SW480 (cell line): ENCODE results near the gene ENOX1.
A peak's percentile ranks its signal among the peaks of the same experiment; 100 is the strongest.

Experiments used
- DNase-seq: peaks from one replicate; pipeline ENCODE4 v3.0.0-alpha.2; 2016; ENCODE audit warnings: low spot score

Gene ENOX1

DNA sequence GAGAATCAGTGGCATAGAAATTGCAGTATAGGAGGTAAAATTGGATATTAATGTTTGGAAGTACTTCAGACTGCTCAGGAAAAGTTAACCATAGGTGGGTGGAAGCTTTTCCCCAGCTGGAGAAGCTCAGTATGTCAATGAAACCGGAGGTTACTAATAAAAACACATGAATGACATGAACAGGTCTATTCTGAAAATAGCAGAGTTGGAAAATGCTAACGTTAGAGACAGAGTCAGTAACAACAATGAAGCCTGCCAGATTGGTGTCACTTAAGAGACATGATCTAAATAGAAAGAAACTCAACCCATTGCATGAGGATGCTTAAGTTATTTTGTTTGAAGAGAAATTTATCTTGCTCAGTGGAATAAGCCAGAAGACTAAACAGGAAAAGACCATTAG lies 398.9 kb downstream of the ENOX1 start:
- DNase-seq, result no peak

DNA sequence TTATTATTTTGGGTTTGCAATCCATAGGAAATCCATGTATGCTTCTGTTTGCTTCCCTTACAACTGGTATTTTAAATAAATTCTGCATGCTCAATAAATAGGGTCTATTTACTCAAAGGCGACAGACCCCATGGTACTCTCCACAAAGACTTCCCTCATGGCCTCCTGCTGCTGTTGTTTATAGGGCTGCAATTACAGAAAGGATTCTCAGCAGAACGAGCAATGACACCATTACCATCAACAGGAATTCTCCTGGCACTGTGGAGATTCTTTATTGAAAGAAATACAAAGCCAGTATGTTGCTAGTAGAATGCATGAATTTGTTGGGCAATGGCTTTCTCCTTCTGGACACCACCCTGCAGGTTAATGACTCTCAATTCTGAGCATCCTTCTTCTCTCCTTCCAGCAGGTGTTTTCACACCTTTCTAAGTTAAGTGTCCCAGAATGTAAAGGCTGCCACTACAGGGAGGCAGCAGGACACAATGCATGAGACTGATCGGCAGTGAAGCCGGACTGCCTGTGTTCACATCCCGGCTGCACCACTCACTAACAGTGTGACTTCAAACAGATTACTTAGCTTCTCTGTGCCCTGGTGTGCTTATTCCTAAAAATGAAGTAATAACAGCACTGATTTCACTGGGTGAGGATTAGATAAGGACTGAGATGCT lies 403.1 kb downstream of the ENOX1 start:
- DNase-seq, result no peak

DNA sequence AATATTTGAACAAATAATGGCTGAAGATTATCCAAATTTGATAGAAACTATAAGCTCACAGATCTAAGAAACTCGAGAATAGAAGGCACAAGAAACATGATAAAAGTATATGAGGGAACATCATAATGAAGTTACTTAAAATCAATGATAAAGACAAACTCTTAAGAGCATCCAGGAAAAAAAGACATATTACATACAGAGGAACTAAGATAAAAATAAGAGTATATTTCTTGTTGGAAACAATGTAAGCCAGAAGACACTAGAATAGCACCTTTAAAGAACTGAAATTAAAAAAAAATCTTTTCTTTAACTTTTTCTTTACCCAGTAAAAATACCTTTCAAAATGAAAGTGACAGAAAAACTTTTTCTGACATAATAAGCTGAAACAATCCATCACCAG lies 407.0 kb downstream of the ENOX1 start:
- no peak for DNase-seq

DNA sequence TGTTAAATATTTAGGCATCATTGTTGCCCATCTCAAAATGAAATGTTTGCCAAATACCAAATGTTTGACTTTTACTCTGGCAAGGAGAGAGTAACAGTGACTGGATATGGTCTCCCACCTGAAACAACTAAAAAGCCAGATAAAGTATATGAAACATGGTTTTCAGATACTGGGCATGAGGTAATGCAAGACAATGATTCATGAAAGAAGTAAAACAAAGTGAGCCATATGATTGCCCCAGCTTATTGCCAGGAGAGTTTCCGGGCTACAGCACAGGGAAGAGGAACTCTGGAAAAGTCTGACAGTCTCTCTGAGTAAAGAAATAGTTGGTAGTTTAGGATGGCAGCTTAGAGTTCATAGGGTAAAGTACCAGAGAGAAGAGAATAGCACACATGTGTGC lies 408.8 kb downstream of the ENOX1 start:
- DNase-seq, result no peak

DNA sequence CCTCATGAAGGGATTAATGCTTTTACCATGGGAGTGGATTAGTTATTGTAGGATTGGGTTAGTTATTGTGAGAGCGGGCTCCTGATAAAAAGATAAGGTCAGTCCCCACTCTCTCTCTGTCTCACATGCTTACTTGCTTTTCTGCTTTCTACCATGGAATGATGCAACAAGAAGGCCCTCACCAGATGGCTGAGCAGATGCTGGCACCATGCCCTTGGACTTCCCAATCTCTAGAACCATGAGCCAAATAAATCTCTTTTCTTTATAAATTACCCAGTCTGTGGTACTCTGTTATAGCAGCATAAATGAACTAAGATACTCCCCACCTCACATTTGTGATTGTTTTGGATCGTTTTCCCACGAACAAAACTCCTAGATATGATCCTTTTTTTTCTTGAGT lies 409.6 kb downstream of the ENOX1 start:
- DNase-seq, result no peak

DNA sequence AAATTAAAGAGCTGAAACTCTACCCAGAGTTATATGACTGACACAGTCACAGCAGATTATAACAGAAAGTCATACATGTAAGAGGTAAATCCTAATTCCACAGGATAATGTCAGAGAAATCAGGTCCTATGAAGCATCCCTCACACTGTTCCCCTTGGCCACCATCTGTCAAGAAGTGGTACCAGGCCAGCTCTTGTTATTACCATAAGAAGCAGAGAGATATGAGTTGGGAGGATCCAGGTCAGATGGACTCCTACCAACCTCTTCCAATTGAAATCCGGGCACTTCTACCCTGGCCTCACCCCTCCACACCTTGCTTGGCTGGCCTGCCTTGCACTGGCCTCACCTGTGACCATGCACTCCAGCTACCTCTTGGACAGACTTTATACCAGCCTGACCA lies 410.2 kb downstream of the ENOX1 start:
- no peak for DNase-seq

DNA sequence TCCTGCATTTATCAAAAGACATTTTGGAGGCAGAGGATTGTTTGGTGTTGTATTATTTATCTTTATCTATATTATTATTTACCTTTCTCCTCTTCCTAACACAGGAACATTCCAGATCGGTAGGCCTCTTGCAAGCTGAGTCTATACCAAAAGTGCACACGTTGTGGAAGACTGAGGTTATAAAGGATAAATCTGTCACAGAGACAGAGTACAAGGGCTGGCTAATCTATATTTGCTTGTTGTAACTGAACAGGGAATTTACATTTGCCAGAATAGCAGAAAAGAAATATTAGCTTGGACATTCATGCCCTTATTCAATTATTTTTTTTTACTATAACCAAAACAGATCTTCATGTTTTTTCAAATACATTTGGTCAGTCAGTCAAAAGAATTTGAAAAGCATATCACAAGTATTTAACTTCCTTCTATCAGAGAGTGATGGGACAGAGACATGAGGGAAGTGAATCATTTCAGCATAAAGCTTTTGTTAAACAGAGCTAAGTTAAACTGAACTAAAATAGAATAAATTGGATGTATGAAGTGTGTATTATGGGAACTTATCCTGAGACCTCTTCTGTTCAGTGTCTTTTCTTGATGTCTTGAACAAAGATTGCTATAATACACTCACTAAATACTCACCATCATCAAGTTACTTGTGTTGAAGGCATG lies 410.8 kb downstream of the ENOX1 start:
- no peak for DNase-seq

DNA sequence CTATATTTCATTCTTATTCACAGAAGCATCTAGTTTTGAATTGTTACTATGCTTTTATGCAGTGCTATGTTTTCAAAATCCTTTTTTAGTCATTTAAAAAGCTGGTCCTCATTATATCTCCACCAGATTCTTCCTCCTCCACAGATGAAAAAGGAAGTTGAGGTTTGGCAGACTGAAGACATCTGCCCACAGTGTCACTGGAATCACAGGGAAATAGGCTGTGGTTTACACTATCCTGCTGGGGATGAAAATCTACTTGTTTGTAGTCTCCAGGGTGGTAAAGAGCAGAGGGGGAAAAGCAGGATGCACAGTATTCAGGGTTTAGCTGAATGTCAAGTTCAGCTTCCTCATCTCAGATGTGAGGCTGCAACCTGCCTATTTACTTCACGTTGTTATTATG lies 412.2 kb downstream of the ENOX1 start:
- DNase-seq, result no peak

DNA sequence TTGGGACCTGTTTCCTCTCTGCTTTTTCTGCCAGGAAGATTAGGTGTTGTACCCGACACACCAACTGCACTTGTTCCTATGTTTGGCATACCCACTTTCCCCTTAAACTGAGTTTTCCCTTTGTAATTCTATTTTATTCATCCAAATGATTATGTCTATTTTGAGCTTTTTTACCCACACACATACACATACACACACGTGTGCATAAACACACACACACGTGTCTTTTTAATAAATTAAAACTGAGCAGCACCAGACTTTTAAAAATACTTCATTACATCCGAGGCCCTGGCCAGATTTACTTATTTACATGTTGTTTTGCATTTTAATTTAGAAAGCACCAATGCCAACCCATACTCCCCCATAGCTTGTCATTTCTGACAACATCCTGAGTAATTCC lies 413.4 kb downstream of the ENOX1 start:
- no peak for DNase-seq

DNA sequence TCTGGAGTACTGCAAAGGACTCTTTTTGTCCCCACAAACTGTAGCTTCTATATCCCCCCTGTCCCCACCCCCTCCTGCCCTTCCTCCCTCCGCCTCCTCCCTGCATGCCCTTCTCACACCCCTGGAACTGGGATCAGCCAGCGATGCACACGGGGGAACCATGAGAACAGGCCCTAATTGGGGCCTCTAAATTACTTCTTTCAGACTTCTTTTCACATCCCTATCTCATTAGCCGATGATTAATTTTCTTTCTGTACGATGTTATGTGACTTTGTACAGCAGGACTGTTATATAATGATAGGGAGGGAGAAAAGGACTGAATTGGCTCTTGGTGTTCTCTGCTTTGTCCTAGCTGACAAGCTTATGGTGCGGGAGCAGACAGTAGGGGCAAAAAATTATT lies 415.9 kb downstream of the ENOX1 start:
- no peak for DNase-seq

DNA sequence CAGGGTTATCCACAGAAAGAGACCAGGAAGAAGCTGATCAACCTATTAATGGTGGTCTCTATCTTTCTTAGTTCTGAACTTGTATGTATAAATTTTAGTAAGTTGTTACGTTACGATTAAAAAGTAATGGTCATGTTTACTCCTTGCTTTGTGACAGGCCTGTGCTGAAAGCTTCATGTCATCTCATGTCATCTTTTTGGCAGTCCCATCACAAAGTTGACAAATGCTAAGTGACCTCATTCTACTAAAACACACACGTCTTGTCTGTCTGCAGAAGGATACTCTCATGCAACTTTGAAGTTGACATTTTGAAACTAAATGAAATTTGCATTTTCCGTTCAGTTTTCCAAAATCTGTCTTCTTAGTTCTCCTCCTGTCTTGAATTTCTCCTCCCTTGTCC lies 417.5 kb downstream of the ENOX1 start:
- no peak for DNase-seq

DNA sequence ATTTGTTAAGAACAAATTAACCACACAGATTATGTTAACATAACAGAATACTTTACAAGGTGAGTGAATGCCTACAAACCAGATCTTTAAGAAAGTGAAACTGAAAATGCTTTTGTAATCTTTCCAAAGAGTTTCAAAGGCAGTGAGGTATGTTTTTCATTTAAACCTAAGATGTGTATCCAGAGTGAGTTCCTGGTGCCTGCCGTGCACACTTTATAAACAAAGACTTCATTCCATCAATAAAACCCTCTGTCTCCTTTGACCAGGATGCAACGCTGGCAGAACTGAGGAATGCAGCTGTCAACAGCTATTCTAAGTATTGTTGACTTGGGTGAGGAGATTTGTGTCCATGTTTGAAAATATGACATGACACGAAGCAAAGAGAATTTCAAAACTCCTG lies 418.8 kb downstream of the ENOX1 start:
- DNase-seq, result peak; percentile 19

DNA sequence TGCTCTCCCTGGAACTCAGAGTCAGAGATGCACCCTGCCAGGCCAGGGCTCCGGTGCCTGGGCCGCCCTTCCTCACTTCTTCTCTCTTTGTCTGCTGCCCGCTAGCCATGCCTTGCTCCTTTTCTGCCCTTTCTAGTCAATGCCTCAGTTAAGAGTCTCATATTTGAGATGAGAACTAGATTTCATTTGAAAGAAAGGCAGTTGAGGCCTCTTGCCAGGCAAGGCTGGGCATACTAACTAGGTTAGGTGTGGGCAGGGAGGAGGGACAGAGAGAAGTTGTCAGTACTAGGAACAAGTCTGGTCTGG lies 421.8 kb downstream of the ENOX1 start:
- no peak for DNase-seq

DNA sequence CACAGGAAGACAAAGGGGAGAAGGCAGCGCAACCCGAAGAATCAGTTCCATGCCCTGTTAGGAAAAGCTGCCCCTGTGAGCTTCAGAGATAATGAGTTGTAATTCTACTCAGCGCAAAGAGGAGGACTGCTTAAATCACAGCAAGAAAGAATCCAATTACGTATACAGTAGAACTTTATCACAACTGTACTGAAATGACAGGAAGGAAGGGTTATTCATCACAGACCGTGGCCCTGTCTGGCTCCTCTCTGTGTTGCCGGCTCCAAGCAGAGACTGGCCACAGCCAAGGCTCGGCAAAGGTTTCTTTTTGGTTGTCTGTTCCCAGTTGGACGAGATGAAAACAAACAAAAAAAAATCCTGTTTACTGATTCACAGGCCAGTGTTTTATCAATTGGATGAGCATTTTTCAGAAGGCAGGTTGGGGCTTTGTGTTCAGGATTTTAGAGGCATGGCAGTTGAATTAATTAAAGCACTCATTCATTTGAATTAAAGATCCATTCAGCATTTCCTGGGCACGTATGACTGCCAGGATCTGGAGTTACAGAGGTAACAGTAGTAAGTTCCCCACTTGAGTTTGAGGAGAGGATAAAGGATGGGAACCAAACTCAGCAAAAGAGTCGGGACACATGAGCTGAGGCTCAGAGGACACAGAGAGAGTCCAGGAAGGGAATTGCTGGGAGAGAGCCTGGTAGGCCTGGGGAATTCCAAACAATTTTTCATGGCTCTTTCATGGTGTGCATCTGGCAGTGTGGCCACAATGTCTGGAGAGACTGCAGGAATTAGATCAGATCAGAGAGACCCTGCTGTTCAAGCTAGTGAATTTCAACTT lies 422.3 kb downstream of the ENOX1 start:
- no peak for DNase-seq

DNA sequence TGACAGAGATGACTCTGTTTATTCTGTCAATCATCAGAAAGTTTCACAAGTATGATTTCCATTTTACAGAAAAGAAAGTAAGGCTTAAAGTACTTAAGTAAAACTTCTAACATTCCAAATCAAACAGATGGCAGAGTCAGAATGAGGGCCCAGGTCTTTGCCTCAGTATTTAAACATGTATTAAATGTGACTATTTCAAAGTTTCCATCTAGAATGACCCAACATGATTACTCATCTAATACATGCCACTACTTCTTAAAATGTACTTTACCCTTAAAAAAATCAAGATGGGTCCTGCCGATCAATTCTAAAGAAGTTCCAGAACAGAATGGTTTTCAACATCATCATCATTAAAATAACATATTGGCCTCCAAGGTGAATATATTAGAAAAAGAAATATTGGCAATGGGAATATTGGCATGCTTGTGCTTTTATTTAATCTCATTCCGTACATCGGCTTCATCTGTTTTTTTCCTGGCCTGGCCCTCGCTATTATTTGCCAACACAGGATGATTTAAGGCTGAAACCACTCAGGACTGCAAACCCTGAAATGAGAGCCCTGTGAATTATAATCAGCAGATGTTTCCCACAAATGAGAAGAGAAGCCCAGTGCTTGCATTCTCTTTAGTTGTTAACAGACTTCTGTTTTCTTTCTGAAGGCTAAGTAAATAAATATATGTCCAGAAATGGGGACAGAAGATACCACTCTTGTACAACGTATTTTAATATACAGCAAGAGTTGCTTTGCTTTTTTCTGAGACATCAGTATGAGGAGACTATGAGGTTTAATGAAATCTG lies 423.4 kb downstream of the ENOX1 start:
- DNase-seq, result no peak

DNA sequence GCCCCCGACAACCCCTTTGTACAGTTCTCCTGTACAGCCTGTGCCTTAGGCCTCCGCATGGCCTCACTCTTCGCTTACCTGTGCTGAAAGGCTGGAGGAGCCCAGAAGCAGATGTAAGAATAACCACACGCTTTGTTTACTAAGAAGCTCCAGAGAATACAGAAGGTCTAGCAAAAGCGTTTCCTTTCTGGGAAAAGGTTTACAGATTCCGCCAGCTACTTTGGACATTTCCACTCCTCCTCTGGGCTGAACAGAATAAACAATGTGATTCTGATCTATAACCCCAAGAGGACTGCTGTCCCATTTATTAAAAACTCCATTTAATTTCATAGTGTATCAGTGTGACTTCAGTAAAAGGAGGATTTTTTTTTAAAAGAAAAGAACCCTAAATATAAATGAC lies 424.2 kb downstream of the ENOX1 start:
- DNase-seq, result no peak

DNA sequence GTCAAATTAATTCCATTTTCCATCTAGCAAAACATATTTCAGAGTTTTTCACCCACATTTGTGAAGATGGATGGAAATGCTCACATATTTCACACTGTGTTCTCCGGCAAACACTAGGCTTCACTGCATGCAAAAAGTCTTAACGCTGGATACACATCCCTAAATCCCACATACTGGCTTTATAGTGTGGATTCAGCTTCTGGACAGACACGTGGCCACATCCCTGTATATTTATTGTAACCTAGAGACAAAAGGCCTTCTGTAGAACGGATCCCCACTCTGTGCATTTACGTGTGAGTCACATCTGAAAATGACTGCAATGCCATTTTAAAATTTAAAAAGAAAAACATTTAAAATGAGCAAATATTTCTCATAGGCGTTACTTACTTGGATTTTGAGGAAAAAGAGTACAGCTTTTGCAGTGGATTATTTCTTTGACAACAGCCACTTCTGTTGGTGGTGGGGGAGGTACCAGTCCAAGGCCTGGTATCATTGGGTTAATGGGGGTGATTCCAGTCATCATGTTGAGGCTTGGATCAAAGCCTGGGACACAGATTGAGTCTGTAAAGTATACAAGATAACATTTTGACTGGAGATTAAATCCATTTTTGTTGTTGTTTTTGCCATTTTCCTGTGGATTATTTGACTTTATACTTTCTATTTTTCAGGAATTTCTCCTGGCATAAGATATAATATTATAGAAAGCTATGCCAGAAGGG lies 425.7 kb downstream of the ENOX1 start:
- peak; percentile 5 for DNase-seq

DNA sequence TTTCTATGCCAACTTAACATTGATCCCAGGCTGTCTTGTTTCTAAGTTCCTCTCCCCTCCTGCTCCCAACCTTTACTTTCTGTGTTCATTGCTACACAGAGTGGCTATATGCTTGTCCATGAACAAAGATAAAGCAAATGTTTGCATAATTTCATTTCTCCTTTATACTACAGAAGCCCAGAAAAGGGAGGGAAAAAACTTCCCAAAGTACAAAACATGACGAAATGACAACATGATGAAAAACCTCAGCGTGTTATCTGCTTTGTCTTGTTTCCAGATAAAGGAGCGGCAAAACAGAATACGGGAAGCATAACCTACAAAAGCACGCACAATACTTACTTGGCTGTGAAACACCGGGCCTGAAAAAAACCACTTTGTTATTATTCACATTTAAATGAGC lies 426.6 kb downstream of the ENOX1 start:
- DNase-seq, result no peak

DNA sequence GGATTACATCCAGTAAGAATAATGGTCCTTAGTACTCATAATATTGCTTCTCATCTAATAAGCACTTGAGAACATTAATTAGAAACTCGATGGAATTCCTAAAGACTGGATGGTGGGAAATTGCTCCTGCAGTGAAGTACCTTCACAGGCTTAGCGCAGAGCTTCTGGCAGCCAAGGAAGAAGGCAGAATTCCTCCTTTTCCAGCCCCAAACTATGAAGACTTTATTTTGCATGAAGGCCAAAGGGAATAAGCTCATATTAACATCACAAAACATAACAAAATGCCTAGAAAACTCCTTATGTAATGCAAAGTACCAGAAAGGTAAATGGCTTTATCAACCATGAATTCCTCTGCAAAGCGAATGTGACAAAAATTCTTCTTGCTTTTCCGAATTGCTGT lies 427.2 kb downstream of the ENOX1 start:
- DNase-seq, result no peak

DNA sequence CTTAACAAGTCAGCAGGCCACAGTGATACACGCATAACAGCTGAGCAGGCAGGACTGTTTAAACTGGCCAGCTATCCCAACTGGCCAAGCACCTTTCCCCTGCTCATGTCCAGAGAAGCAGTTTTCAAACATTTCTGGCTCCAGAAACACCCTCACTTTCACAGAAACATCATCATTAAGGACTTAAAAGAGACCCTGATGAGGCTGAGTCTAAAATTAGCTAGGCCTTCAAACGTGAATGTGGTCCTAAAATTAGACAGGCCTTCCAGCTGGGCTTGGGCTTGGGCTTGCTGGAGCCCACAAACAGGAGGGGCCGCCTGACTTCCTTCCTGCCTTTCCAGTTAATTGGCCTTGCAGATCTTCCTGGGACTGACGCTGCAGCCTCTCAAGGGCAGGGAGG lies 429.2 kb downstream of the ENOX1 start:
- DNase-seq, result no peak

DNA sequence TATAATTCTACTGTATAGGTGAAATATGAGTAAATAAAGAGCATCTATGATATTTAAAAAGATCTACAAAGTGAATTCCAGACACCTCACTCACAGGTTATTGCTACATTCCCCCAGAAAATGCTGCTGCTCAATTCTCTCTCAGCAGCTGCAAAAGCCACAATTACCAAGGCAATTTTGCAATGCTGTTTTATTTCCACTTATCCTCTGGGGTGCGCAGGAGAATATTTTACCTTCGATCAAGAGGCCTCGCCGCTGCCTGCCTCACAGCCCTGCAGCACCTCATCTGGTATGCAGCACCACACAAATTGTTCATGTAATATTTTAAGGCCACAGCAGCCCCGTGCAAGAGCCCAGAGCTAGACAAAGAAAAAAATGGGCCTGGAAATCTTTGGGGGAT lies 430.2 kb downstream of the ENOX1 start:
- DNase-seq, result no peak

DNA sequence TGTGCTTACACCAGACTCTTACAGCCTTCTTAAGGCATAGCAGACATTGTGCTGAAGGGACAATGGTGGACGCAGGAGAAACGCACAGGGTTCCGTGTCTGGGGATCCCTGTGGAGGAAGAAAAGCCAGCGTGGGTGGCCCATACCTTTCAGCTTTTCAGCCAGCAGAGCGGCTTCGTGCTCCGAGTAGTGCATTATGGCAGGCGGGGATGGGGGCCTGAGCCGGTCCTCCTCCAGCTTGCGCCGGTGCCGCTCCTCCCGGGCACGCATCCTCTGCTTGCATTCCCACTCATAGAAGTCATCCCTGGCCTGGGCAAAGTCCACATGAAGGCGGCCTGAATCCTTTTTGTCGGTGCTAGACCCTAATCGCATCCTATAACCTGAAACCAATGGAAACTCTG lies 431.0 kb downstream of the ENOX1 start:
- no peak for DNase-seq
